BE2C (cell line): ENCODE data around the gene HDAC10.

Source experiments
- DNase-seq: peaks from one replicate; pipeline ENCODE4 v3.0.0-alpha.2; 2020
- H3K27me3 ChIP-seq: fragments of 250-450 bp; sonication (Bioruptor Pico); 2 replicates; pipeline ENCODE4 v1.5.1; 2020; ENCODE audit warnings: mild to moderate bottlenecking
- H3K36me3 ChIP-seq: fragments of 250-450 bp; sonication (Bioruptor Pico); 2 replicates; pipeline ENCODE4 v1.5.1; 2020; ENCODE audit warnings: mild to moderate bottlenecking
- H3K4me1 ChIP-seq: fragments of 250-450 bp; sonication (Bioruptor Pico); 2 replicates; pipeline ENCODE4 v1.5.1; 2020
- H3K4me3 ChIP-seq: 2 replicates; pipeline ENCODE4 v1.5.1; 2011; ENCODE audit warnings: low read depth, low read length
- H3K9me3 ChIP-seq: fragments of 250-450 bp; sonication (Bioruptor Pico); 2 replicates; pipeline ENCODE4 v1.5.1; 2020
- TF ChIP-seq, protein P1 (sequence below): IDR thresholded peaks from 2 replicates; pipeline ENCODE4 v1.5.1; 2012; ENCODE audit warnings: mild to moderate bottlenecking, low read depth, low read length

The HDAC10 gene

DNA sequence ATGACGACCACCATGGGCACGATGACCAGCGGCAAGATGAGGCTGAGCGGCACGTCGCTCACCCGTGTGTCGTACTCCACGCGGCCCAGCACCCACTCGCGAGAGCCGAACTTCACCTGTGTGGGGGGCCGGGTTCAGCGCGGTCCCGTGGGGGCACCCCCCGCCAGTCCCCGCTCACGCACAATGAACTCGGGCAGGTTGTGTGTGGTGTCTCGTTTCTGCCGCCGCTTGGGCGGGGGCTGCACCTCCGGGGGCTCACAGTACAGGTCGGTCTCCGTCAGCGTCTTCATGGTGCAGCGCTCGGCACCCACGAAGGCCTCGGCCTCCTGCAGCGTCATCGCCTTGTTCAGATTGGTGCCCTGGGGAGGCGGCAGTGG, 30.3 kb upstream of the HDAC10 start:
- peaks cover 75% of the 10 kb centered on the region for H3K36me3 ChIP-seq
- H3K4me3 ChIP-seq: no peak overlapping the region
- no peaks in the 10 kb centered on the region for H3K9me3 ChIP-seq
- no peaks in the 10 kb centered on the region for H3K4me1 ChIP-seq
- DNase-seq: no peak
- no peaks in the 10 kb centered on the region for H3K27me3 ChIP-seq
- TF ChIP-seq, protein P1, sequence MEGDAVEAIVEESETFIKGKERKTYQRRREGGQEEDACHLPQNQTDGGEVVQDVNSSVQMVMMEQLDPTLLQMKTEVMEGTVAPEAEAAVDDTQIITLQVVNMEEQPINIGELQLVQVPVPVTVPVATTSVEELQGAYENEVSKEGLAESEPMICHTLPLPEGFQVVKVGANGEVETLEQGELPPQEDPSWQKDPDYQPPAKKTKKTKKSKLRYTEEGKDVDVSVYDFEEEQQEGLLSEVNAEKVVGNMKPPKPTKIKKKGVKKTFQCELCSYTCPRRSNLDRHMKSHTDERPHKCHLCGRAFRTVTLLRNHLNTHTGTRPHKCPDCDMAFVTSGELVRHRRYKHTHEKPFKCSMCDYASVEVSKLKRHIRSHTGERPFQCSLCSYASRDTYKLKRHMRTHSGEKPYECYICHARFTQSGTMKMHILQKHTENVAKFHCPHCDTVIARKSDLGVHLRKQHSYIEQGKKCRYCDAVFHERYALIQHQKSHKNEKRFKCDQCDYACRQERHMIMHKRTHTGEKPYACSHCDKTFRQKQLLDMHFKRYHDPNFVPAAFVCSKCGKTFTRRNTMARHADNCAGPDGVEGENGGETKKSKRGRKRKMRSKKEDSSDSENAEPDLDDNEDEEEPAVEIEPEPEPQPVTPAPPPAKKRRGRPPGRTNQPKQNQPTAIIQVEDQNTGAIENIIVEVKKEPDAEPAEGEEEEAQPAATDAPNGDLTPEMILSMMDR: no peak

DNA sequence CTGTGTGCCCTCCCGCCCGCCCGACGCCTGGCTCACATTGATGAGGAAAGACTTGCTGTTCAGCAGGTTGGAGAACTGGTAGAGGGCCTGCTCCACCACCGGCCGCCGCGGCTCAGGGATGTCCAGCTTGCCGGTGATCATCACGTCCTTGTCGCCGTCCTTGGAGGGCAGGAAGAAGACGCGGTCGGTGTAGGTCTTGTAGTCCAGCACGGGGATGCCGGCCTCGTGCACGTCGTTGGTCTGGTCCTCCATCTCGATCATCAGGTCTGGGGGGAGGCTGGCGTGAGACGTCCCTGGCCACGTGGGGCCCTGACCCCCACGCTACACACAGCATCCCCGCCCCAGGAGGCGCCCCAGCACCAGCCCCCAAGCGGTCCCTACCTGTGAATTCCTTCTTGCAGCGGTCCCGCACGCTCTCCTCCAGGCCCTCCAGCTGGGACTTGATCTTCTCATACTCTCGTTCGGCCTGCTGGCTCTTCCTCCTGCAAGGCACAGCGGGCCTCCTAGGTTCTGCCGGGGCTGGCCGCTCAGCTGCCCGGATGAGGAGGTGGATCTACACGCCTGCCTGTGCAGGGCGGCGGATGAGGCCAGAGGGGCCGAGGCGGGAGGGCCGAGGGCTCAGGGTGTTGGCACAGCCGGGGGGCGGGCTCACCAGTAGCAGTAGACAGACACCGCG, 29.8 kb upstream of the HDAC10 start:
- TF ChIP-seq, protein P1: no peak
- H3K27me3 ChIP-seq: no peaks in the 10 kb centered on the region
- peaks cover 71% of the 10 kb centered on the region for H3K36me3 ChIP-seq

DNA sequence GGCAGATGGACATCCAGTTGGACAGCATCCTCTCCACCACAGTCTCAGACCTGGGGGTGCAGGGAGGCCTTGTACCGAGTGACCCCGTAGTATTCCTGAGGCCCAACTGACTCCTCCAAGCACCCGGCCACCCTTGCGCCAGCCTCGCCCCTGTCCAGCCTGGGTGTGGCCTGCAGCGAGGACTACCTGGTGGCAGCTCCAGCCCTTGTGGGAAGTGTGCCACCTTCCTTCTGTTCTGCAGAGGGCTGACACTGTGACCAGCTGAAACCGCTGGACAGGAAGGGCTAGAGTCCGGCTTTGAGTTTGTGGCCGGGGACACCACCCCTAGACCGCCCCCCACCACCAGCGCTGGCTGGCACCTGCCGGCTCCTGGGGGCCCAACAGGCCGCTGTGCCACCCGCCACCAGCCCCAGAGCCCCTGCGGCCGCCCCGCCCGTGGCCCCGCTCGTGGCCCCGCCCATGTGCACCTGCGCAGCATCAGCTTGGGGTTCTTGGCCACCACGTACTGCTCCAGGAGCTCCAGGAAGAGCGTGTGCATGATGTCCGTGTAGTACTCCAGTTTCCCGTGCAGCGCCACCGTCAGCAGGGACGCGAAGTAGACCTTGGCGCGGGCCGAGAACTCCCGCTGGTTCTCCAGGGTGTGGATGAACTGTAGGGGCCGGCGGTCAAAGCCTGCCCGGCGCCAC, 29.1 kb upstream of the HDAC10 start:
- Histone ChIP-seq H3K4me1 (no peaks in the 10 kb centered on the region), H3K4me3 (no peak overlapping the region), H3K36me3 (peaks cover 73% of the 10 kb centered on the region), H3K9me3 (no peaks in the 10 kb centered on the region), H3K27me3 (no peaks in the 10 kb centered on the region)
- no peak for DNase-seq
- TF ChIP-seq, protein P1: no peak

More for the DNA sequence above, 29.8 kb upstream of the HDAC10 start:
- no peak overlapping the region for H3K4me3 ChIP-seq
- H3K4me1 ChIP-seq: no peaks in the 10 kb centered on the region
- H3K9me3 ChIP-seq: no peaks in the 10 kb centered on the region
- no peak for DNase-seq

DNA sequence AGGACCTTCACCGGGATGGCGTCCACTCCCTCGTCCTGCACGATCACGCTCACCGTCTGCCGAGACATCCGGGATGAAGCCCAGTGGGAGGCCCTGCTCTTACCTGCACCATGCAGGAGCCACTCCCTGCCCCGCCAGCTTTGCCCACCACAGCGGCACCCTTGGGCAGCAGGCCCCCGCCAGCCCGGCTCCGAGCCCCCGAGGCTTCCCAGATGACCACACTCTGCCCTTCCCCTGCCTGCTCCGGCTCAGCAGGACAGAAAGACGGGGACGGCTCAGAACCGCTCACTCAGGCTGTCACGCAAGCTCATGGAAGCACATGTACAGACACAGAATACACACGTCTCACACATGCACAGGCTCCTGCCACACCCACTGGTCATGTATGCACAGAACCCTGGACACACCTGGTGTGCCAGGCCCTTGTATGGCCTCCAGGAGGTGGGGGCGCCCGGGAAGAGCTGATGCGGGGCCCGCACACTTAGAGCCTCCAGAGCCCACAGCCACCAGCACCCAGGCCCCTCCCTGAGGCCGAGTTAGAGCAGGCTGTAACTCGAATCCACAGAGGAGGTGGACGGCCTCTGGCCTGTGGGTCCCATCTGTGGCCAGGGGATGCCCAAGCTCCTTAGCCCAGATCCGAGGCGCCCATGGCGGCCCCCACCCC, 28.0 kb upstream of the HDAC10 start:
- Histone ChIP-seq H3K4me3 (no peak overlapping the region), H3K9me3 (no peaks in the 10 kb centered on the region), H3K27me3 (no peaks in the 10 kb centered on the region), H3K4me1 (peaks cover 5% of the 10 kb centered on the region), H3K36me3 (peaks cover 74% of the 10 kb centered on the region)
- TF ChIP-seq, protein P1: no peak
- no peak for DNase-seq

DNA sequence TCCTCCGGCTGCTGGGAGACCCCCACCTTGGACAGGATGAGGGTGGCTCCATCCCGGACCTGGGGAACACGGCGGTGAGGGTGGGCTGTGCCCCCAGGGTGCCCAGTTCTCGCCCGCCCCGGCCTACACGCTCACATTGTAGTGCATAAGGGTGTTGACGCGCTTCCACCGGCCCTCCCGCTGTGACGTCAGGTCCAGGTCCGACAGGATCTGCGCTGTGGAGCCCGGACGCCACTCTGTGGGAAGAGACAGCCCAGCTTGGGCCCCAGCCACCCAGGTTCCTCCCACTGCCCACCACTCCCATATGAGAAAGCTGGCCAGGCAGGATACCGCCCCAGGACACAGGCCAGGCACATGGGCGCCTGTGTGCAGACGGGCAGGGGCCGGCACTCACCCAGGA, 27.4 kb upstream of the HDAC10 start:
- no peak overlapping the region for H3K4me3 ChIP-seq
- no peaks in the 10 kb centered on the region for H3K9me3 ChIP-seq
- DNase-seq: no peak
- peaks cover 74% of the 10 kb centered on the region for H3K36me3 ChIP-seq
- peaks cover 7% of the 10 kb centered on the region for H3K4me1 ChIP-seq
- no peaks in the 10 kb centered on the region for H3K27me3 ChIP-seq
- TF ChIP-seq, protein P1: no peak

DNA sequence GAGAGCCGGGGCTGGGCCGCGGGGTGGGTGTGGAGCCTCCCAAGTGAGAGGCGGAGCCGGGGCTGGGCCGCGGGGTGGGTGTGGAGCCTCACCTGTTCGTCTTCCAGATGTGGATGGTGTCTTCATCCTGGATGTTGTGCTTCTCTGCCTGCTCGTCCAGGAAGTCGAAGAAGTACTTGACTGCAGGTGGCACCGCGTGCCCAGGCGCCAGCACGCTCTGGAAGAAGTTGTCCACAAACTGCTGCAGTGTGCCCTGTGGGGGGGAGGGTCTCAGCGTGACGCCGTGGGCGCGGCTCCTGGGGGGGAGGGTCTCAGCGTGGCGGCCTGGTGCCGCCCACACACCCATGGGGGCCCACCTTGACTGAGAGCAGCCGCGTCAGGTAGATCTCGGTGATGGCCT, 26.7 kb upstream of the HDAC10 start:
- Histone ChIP-seq H3K36me3 (peaks cover 70% of the 10 kb centered on the region), H3K4me1 (peaks cover 10% of the 10 kb centered on the region), H3K4me3 (no peak overlapping the region), H3K27me3 (no peaks in the 10 kb centered on the region), H3K9me3 (no peaks in the 10 kb centered on the region)
- no peak for DNase-seq
- TF ChIP-seq, protein P1: no peak
